ENCODE results near the gene NKD2. TPM values are rescaled to one million over a fixed set of nuclear protein-coding genes. Genes with fewer than 3 reads are reported as not detected.
"Not testable (repeated sequence)": the region's sequence is repeated elsewhere in the genome, so short reads cannot be mapped to it uniquely, and the experiment has no call there.

Gene NKD2
- total and polyA plus RNA-seq, 7 donors = 0.08 to 0.96 (median 0.63) TPM; not detected in 1

- H3K27me3 ChIP-seq (ENCODE audit: insufficient read depth in 3 of 3, low read length in 2 of 3) = peaks cover 0 to 66% (median 4%) of the 10 kb centered on the region in 3 donors
- no peak for DNase-seq
- no peaks in the 10 kb centered on the region for H3K36me3 ChIP-seq (ENCODE audit: insufficient read depth in 1 of 2, low read depth in 1 of 2)
- no peaks in the 10 kb centered on the region for H3K4me1 ChIP-seq
- H3K27ac ChIP-seq = no peak overlapping the region
- no peak overlapping the region for H3K4me3 ChIP-seq
- intact Hi-C loops (cut with DNase I) = no loop called here
- TF ChIP-seq, protein P1, sequence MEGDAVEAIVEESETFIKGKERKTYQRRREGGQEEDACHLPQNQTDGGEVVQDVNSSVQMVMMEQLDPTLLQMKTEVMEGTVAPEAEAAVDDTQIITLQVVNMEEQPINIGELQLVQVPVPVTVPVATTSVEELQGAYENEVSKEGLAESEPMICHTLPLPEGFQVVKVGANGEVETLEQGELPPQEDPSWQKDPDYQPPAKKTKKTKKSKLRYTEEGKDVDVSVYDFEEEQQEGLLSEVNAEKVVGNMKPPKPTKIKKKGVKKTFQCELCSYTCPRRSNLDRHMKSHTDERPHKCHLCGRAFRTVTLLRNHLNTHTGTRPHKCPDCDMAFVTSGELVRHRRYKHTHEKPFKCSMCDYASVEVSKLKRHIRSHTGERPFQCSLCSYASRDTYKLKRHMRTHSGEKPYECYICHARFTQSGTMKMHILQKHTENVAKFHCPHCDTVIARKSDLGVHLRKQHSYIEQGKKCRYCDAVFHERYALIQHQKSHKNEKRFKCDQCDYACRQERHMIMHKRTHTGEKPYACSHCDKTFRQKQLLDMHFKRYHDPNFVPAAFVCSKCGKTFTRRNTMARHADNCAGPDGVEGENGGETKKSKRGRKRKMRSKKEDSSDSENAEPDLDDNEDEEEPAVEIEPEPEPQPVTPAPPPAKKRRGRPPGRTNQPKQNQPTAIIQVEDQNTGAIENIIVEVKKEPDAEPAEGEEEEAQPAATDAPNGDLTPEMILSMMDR (IDR thresholded peaks at IDR 0.05) = no peak
- no peaks in the 10 kb centered on the region for H3K9me3 ChIP-seq
- WGBS, 3 donors = 73 to 90% (median 88%) methylated on average over 6 of the region's 6 CpGs
- ATAC-seq = no peak
These were observed 41.7 kb upstream of the NKD2 start for GRCh38 chr5:966941-967340.

GRCh38 chr5:968881-969280 is 39.7 kb upstream of the NKD2 start:
- TF ChIP-seq, protein P1 (IDR thresholded peaks at IDR 0.05) = no peak
- WGBS, 3 donors = 69 to 73% (median 73%) methylated on average over 6 of the region's 6 CpGs
- Histone ChIP-seq H3K27me3 (ENCODE audit: insufficient read depth in 3 of 3, low read length in 2 of 3) (peaks cover 0 to 54% (median 4%) of the 10 kb centered on the region in 3 donors), H3K9me3 (no peaks in the 10 kb centered on the region), H3K27ac (no peak overlapping the region), H3K4me3 (no peak overlapping the region), H3K4me1 (no peaks in the 10 kb centered on the region), H3K36me3 (ENCODE audit: insufficient read depth in 1 of 2, low read depth in 1 of 2) (no peaks in the 10 kb centered on the region)
- ATAC-seq (no peak), DNase-seq (no peak)
- intact Hi-C loops (cut with DNase I) = no loop called here

DNA sequence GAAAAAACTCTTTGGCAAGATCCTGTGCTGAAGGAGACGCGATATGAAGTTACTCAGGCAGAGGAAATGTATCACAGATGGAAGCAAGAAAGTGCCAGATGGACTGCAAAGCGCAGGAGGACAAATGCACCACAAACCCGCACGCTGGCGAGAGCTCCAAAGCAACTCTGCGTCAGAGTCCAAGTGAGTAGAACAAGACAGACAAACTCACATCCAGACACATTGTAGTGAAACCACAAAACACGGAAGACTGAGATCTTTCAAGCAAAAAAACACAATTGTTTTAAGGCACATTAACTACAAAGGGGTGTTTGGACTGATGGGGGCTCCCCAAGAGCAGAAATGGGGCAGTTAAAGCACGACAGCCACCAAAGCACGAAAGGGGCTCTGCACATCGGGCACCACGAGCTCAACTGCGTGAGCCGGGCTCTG is 39.2 kb upstream of the NKD2 start:
- H3K36me3 ChIP-seq (ENCODE audit: insufficient read depth in 1 of 2, low read depth in 1 of 2) = no peaks in the 10 kb centered on the region
- no peaks in the 10 kb centered on the region for H3K9me3 ChIP-seq
- peaks cover 0 to 50% (median 4%) of the 10 kb centered on the region in 3 donors for H3K27me3 ChIP-seq (ENCODE audit: insufficient read depth in 3 of 3, low read length in 2 of 3)
- no peak overlapping the region for H3K27ac ChIP-seq
- peak in 1 of 2 donors; percentile 46 for DNase-seq
- H3K4me1 ChIP-seq = no peaks in the 10 kb centered on the region
- H3K4me3 ChIP-seq = no peak overlapping the region
- intact Hi-C loops (cut with DNase I) = no loop called here
- TF ChIP-seq, protein P1 (IDR thresholded peaks at IDR 0.05) = no peak
- no peak for ATAC-seq
- WGBS, 3 donors = 49 to 55% (median 52%) methylated on average over 14 of the region's 14 CpGs

- H3K27ac ChIP-seq; intact Hi-C loops (cut with DNase I); H3K9me3 ChIP-seq; H3K36me3 ChIP-seq (ENCODE audit: insufficient read depth in 1 of 2, low read depth in 1 of 2); H3K4me3 ChIP-seq; ATAC-seq; DNase-seq; H3K4me1 ChIP-seq: not testable (repeated sequence)
- peaks cover 0 to 29% (median 3%) of the 10 kb centered on the region in 3 donors for H3K27me3 ChIP-seq (ENCODE audit: insufficient read depth in 3 of 3, low read length in 2 of 3)
- 85 to 94% (median 89%) methylated on average over 2 of the region's 2 CpGs for WGBS, 3 donors
These were observed 36.0 kb upstream of the NKD2 start for GRCh38 chr5:972575-972974.

GRCh38 chr5:976849-977751 is 31.5 kb upstream of the NKD2 start:
- TF ChIP-seq, protein P1 (IDR thresholded peaks at IDR 0.05) = no peak
- Histone ChIP-seq H3K4me1 (no peaks in the 10 kb centered on the region), H3K27me3 (ENCODE audit: insufficient read depth in 3 of 3, low read length in 2 of 3) (peaks cover 0 to 4% (median 1%) of the 10 kb centered on the region in 3 donors), H3K36me3 (ENCODE audit: insufficient read depth in 1 of 2, low read depth in 1 of 2) (no peaks in the 10 kb centered on the region), H3K9me3 (no peaks in the 10 kb centered on the region), H3K4me3 (no peak overlapping the region), H3K27ac (no peak overlapping the region)
- intact Hi-C loops (cut with DNase I) = loop anchor here in 1 of 2 donors (1.0 kb wide), 1 partner anchor 33 kb away; no protein-coding TSS in a partner anchor
- DNase-seq (peak in 1 of 2 donors; percentile 46), ATAC-seq (no peak)
- 90 to 94% (median 91%) methylated on average over 29 of the region's 29 CpGs for WGBS, 3 donors
